HG02571 (cell line): ENCODE results near the gene DIP2C.
"Not testable (repeated sequence)": the region's sequence is repeated elsewhere in the genome, so short reads cannot be mapped to it uniquely, and the experiment has no call there.

Source experiments
- ATAC-seq: cut with Tn5 transposase; IDR thresholded peaks from one replicate; pipeline ENCODE4 v1.9.1; 2021; ENCODE audit warnings: mild to moderate bottlenecking, moderate library complexity; ENCODE audit not compliant: unreplicated experiment

Gene DIP2C

DNA sequence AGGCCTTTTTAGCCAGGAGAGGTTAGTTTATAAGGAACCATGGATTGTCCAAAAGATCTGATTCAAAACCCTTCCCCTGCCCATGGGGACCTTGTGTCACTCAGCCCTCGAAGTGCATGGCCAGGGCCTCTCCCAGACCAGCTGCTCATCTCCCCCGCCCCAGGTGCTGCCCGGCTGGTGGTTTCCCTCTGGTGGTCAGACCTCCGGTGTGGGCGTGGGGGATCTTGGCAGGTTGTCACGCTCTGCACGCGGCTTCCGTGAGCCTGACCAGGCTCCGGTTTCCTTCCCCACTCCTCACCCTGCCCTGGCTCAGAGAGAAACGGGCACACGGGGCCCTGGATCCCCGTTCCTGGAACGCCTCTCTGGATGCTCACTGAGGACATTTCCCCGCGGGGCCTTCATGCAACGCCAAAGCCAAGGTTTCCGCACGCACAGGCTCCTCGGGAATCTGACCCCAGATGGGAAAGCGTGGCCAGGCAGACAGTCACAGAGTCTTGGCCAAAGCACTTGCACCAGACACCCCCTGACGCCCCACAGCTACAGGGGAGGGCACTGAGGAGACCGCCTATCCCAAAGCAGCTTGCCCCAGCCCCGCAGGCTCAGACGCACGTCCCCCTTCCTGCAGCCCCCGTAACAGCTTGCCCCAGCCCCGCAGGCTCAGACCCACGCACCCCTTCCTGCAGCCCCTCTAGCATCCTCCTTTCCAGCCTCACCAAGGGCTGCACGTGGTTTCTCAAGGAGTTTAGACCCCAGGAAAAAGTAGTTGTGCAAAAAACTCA, 7.8 kb upstream of the DIP2C start:
- ATAC-seq = no peak

- ATAC-seq = no peak
Measured at GRCh38 chr10:695396-695795, 5.9 kb upstream of the DIP2C start.

- ATAC-seq = no peak
Measured at GRCh38 chr10:693506-693905, 4.0 kb upstream of the DIP2C start.

DNA sequence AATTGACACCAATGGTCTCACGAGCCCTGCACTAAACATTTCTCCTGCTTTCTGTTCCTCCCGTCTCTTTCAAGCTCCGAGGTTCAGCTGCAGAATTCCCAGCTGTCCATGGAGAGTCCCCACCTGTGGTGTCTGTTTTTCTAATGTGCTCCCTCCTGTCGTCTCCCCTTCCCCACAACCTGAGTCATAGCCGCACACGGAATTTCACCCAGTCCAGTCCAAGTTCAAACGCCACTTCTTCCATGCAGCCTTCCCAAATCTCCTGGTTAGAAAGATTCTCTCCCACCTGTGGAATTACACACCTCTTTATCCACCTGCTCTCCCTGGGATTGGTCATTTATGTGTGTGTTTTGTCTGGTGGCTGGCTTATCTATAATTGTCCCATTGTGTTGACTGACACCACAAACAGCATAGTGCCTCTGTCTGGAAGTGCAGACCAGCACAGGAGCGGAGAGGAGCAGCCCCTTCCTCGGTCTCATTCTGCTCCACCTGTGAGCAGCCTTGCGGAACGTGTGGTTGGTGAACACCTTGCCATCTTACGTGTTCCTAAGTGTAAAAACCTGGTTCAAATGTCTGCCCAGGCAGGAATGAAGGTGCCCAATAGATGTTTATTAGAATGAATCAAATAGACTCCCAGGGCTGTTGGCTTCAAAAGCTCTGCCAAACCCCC, 3.3 kb upstream of the DIP2C start:
- ATAC-seq = no peak

DNA sequence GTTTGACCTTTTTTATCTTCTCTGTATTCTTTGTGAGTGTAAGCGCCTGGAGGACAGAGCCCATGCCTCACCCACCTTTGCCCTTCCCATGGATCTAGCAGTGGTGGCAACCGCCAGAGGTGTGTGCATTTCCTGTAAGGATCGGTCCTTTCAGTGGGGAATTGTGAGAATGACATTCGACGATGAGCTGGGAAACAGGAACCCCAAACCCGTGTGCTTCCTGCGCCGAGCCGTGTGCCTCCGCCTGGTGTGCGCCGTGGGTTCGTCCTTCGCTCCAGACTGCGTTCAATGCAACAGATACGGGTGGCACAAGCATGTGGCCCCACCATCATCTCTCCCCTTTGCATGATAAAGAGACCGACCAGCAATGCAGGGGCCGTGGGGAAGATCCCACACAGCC, 1.7 kb upstream of the DIP2C start:
- no peak for ATAC-seq

DNA sequence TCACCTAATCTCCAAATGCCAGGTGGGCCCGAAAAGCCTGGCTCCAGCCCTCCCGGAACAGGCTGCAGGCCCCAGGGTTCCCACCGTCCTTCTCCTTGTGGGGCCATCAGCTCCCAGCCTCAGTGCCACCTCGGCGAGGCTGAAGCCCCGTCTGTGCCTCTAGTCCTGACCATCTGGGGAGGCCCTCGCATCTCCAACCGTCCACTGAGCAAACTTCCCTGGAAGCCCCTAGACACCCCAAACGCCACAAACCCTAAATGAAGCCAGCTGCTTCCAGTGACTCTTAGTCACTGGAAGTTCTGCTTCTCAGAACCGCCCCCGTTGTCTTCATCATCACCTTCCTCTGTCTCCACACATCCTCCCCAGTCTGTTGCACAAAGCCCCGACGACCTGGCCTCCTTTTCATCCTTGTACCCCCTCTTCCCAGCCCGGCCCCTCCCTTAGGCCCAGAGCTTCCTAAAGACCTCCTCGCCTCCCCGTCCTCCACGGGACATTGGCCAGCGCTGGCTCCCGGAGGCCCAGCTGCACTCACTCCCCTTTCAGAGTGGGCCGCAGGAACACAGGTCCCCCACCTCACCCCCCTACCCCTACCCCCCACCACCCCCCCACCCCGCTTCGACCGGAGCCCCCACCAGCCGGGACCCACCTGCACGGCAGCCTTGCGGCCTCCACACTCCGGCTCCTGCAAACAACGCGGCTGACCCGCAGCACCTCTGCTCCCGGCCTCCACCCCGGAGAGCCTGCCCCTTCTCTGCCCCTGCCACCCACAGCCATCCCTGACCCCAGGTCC, 1.1 kb upstream of the DIP2C start:
- no peak for ATAC-seq

DNA sequence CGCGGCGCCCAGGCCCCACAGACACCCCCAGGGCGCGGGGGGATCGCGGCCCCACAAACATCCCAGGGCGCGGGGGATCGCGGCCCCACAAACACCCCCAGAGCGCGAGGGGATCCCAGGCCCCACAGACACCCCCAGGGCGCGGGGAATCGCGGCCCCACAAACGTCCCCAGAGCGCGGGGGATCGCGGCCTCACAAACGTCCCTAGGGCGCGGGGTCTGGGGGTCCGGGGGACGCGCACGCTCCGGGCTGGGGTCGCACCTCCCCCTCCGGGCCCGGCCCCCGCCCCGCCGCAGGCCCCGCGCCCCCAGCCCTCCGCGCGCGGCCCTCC, 382 bp downstream of the DIP2C start:
- ATAC-seq = no peak

GRCh38 chr10:688312-689120, 952 bp downstream of the DIP2C start:
- no peak for ATAC-seq

DNA sequence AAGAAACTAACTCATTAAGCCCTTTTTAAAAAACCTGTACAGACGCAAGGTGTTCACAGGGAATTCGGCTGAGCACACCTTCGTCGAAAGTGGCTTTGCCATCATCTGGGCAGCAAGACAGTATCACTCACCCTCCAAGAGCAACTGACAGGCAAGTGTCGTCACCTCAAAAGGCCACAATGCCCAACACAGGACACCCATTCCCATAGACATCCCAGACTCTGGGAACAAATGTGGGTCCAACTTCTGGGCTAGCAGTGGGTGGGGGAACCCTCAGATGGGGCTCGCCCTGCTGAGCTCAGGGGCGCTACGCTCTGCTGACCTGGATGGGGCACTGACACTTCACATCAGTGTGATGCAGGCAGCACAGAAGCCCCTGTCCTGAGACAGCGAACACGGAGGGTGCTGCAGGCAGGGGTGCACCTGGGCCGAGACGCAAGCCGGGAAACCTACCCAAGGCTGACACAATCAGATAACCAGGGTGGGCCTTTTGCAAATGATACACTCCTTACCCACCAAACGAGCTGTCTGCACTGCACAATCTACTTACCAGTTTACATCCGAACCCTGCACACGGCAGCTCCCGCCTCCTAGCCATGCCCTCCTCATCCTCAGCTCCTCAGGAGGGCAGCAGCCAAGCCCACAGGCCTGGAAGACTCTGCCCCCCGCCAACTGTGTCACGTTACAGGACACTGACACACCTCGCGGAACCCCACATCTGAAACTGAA, 1.7 kb downstream of the DIP2C start:
- ATAC-seq = no peak

- ATAC-seq = no peak
Measured at GRCh38 chr10:686155-686931, 3.1 kb downstream of the DIP2C start.

DNA sequence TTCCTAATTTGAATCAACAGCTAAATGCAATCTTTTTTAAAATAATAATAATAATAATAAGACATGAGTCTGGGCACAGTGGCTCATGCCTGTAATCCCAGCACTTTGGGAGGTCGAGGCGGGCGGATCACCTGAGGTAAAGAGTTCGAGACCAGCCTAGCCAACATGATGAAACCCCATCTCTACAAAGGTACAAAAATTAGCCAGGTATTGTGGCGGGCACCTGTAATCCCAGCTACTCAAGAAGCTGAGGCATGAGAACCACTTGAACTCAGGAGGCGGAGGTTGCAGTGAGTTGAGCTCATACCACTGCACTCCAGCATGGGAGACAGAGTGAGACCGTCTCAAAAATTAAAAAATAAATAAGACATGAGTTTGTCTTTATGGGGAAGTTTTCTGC, 3.9 kb downstream of the DIP2C start:
- ATAC-seq = no peak

- ATAC-seq = no peak
Measured at GRCh38 chr10:683448-684071, 5.9 kb downstream of the DIP2C start.

- no peak for ATAC-seq
Measured at GRCh38 chr10:682931-683447, 6.5 kb downstream of the DIP2C start.

DNA sequence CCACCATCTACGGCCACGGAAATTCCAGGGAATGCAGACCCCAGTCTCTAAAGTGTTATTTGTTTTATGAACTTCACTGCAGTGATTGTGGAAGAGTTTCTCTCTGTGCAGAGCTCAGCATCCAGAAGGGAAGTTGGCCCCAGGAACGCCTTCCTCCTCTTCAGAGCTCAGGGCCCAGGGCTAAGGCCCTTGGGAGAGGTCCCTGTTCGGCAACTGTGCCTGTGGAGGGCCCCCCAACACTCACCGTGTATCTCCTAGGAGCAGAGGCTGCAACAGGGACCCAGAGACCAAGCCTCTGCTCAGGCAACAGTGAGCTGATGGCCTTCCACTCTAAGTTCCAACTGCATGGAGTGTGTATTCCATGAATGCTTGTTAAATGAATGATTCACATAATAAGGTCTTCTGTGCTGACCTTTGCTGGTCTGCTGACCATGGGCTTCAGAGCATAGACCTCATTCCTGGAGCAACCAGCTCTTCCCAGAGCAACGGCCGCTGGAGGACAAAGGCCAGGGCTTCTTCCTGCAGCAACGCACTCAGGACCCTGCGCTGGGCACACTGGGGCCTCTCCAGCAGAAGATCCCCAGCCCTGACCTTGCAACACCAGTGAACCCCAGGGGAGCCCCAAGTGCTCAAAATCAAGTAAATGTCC, 7.7 kb downstream of the DIP2C start:
- ATAC-seq = no peak

- ATAC-seq = no peak
Measured at GRCh38 chr10:680745-681144, 8.7 kb downstream of the DIP2C start.

- no peak for ATAC-seq
Measured at GRCh38 chr10:680146-680545, 9.3 kb downstream of the DIP2C start.

DNA sequence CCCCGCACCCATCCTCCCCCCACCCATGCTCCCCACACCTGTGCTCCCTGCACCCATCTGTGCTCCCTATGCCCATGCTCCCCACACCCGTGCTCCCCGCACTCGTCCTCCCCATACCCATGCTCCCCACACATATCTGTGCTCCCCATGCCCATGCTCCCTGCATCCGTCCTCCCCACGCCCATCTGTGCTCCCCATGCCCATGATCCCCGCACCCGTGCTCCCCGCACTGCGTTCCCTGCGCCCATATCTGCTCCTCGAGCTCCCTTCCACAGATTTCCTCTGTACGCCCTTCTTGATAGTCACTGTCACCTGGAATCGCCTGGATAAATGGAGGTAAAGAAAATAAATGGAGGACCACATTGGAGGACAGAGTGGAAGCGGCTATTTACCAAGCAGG, 9.9 kb downstream of the DIP2C start:
- ATAC-seq = no peak

DNA sequence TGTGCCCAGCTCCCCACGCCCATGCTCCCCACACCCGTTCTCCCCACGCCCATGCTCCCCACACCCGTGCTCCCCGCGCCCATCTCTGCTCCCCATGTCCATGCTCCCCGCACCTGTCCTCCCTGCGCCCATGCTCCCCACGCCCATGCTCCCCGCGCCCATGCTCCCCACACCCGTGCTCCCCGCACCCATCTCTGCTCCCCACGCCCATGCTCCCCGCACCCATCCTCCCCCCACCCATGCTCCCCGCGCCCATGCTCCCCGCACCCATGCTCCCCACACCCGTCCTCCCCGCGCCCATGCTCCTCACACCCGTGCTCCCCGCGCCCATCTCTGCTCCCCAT, 10.8 kb downstream of the DIP2C start:
- ATAC-seq = not testable (repeated sequence)
